Endodermal cell (in vitro differentiated cells): Measurements from ENCODE around the gene CEMIP2. TPM values are rescaled to one million over a fixed set of nuclear protein-coding genes. Genes with fewer than 3 reads are reported as not detected.

ENCODE experiments used
- DNase-seq: peaks from one replicate; pipeline ENCODE4 v3.0.0-alpha.2; 2017
- H3K27ac ChIP-seq: 2 replicates; pipeline ENCODE4 v1.5.1; 2013; ENCODE audit warnings: mild to moderate bottlenecking, low read depth, low read length, moderate library complexity
- H3K27me3 ChIP-seq: 2 replicates; pipeline ENCODE4 v1.6.1; 2013; ENCODE audit warnings: mild to moderate bottlenecking, low read length, moderate library complexity; ENCODE audit not compliant: insufficient read depth, control insufficient read depth, poor library complexity, severe bottlenecking
- H3K36me3 ChIP-seq: 2 replicates; pipeline ENCODE4 v1.7.0; 2013; ENCODE audit warnings: mild to moderate bottlenecking, low read length, moderate library complexity; ENCODE audit not compliant: control insufficient read depth, insufficient read depth
- H3K4me1 ChIP-seq: one replicate; pipeline ENCODE4 v1.7.0; 2013; ENCODE audit warnings: low read length; ENCODE audit not compliant: control insufficient read depth, insufficient read depth
- H3K4me3 ChIP-seq: 2 replicates; pipeline ENCODE4 v1.5.1; 2013; ENCODE audit warnings: mild to moderate bottlenecking, low read length, moderate library complexity
- H3K9ac ChIP-seq: 2 replicates; pipeline ENCODE4 v1.6.1; 2013; ENCODE audit warnings: mild to moderate bottlenecking, low read length, moderate library complexity; ENCODE audit not compliant: poor library complexity, severe bottlenecking; ENCODE audit errors: extremely low read depth
- H3K9me3 ChIP-seq: 2 replicates; pipeline ENCODE4 v1.6.1; 2013; ENCODE audit warnings: mild to moderate bottlenecking, low read length, moderate library complexity; ENCODE audit not compliant: control insufficient read depth
- H3K27ac Mint-ChIP-seq: 2 replicates; pipeline ENCODE4 v1.8.0; 2020; ENCODE audit warnings: mixed read lengths
- H3K27me3 Mint-ChIP-seq: 2 replicates; pipeline ENCODE4 v1.8.0; 2021; ENCODE audit warnings: mild to moderate bottlenecking, mixed read lengths; ENCODE audit not compliant: insufficient read depth
- H3K36me3 Mint-ChIP-seq: 2 replicates; pipeline ENCODE4 v1.8.0; 2020; ENCODE audit warnings: low read depth, mixed read lengths
- H3K4me1 Mint-ChIP-seq: 2 replicates; pipeline ENCODE4 v1.8.0; 2020; ENCODE audit warnings: mixed read lengths
- H3K4me3 Mint-ChIP-seq: 2 replicates; pipeline ENCODE4 v1.8.0; 2020; ENCODE audit warnings: mild to moderate bottlenecking, moderate library complexity, mixed read lengths
- H3K9me3 Mint-ChIP-seq: 2 replicates; pipeline ENCODE4 v1.8.0; 2020; ENCODE audit warnings: mild to moderate bottlenecking, mixed read lengths
- CTCF ChIP-seq: fragments of 200-600 bp; sonication (generic); conservative IDR thresholded peaks from 2 replicates; pipeline ENCODE4 v1.5.0; 2021; ENCODE audit warnings: antibody characterized with exemption, mild to moderate bottlenecking
- WGBS, 2 experiments: methylation state at CpG; one replicate each; pipeline versions ENCODE4 v1.1.5 to v1.1.7; 2013; ENCODE audit warnings: missing lambda C conversion rate in 2 of 2, mixed read lengths in 1 of 2; ENCODE audit not compliant: insufficient coverage in 1 of 2, insufficient read length in 1 of 2; 5-methylcytosine and 5-hydroxymethylcytosine counted together
- total RNA-seq, 2 donors: library from RNA; stranded (reverse); fragmentation: NEBNext Ultra II Directional in 1 of 2; extraction: Animal tissue kit (Norgen Biotek cat#: 25700) in 1 of 2; gene quantifications; 2 replicates in 1 of 2; 3 replicates in 1 of 2; pipeline ENCODE4 v1.2.1, GENCODE V29; 2021

Gene CEMIP2
- total RNA-seq, 2 donors from 2014 or later, result 57.9 to 70.1 TPM

- Histone ChIP-seq H3K27me3 (no peaks in the 10 kb centered on the region), H3K9ac (no peak overlapping the region), H3K36me3 (peaks cover 19% of the 10 kb centered on the region), H3K27ac (no peak overlapping the region), H3K4me1 (peaks cover 6% of the 10 kb centered on the region), H3K4me3 (no peak overlapping the region), H3K9me3 (peaks cover 10% of the 10 kb centered on the region)
- TF ChIP-seq CTCF, result no peak
- Mint-ChIP-seq H3K27ac (no peak overlapping the region), H3K36me3 (peaks cover 18% of the 10 kb centered on the region), H3K27me3 (no peaks in the 10 kb centered on the region), H3K4me1 (peaks cover 20% of the 10 kb centered on the region), H3K4me3 (no peak overlapping the region), H3K9me3 (peaks cover 11% of the 10 kb centered on the region)
- DNase-seq, result no peak
- WGBS, 2 experiments, result 68 to 93% methylated on average over 3 to 4 of the region's 5 CpGs
Measured at GRCh38 chr9:71680189-71680980, 87.9 kb downstream of the CEMIP2 start.

- no peak for DNase-seq
- H3K36me3 ChIP-seq, result peaks cover 8% of the 10 kb centered on the region
- Mint-ChIP-seq H3K4me1 (peaks cover 13% of the 10 kb centered on the region), H3K27ac (no peak overlapping the region), H3K36me3 (peaks cover 17% of the 10 kb centered on the region), H3K4me3 (no peak overlapping the region), H3K9me3 (peaks cover 12% of the 10 kb centered on the region), H3K27me3 (no peaks in the 10 kb centered on the region)
- WGBS, 2 experiments, result 0 to 48% methylated on average over 1 to 3 of the region's 3 CpGs
- TF ChIP-seq CTCF, result no peak
- H3K27ac ChIP-seq, result no peak overlapping the region
- peaks cover 6% of the 10 kb centered on the region for H3K4me1 ChIP-seq
- no peak overlapping the region for H3K4me3 ChIP-seq
- no peak overlapping the region for H3K9ac ChIP-seq
- H3K9me3 ChIP-seq, result peaks cover 11% of the 10 kb centered on the region
- no peaks in the 10 kb centered on the region for H3K27me3 ChIP-seq
Measured at GRCh38 chr9:71678999-71679398, 89.3 kb downstream of the CEMIP2 start.

- Mint-ChIP-seq H3K36me3 (peaks cover 10% of the 10 kb centered on the region), H3K9me3 (peaks cover 12% of the 10 kb centered on the region), H3K27me3 (no peaks in the 10 kb centered on the region), H3K4me1 (peaks cover 8% of the 10 kb centered on the region), H3K27ac (no peak overlapping the region), H3K4me3 (no peak overlapping the region)
- no peak for TF ChIP-seq CTCF
- Histone ChIP-seq H3K4me1 (peaks cover 5% of the 10 kb centered on the region), H3K27ac (no peak overlapping the region), H3K9ac (no peak overlapping the region), H3K9me3 (peaks cover 11% of the 10 kb centered on the region), H3K36me3 (peaks cover 3% of the 10 kb centered on the region), H3K27me3 (no peaks in the 10 kb centered on the region), H3K4me3 (no peak overlapping the region)
- WGBS, 2 experiments, result 100% methylated on average over 1 of the region's 1 CpG; no CpG with 5 or more reads in 1 of the 2 experiments
- no peak for DNase-seq
Measured at GRCh38 chr9:71677209-71677608, 91.1 kb downstream of the CEMIP2 start.
